Esophagus (tissue), 2 donors: ENCODE measurements around the gene ANKRD18B. TPM values are rescaled to one million over a fixed set of nuclear protein-coding genes. Genes with fewer than 3 reads are reported as not detected.
A peak's percentile ranks its signal among the peaks of the same experiment; 100 is the strongest.
"Not testable (repeated sequence)": the region's sequence is repeated elsewhere in the genome, so short reads cannot be mapped to it uniquely, and the experiment has no call there.

Source experiments
- H3K27ac ChIP-seq, 2 donors: one replicate each; pipeline ENCODE4 v1.5.1; 2013; ENCODE audit warnings: low read depth in 2 of 2, mild to moderate bottlenecking in 2 of 2, inconsistent platforms in 1 of 2, low read length in 1 of 2, moderate library complexity in 1 of 2
- H3K27me3 ChIP-seq, 2 donors: one replicate each; pipeline ENCODE4 v1.6.1; 2013; ENCODE audit warnings: low read length in 2 of 2, control low read depth in 1 of 2, mild to moderate bottlenecking in 1 of 2; ENCODE audit not compliant: insufficient read depth in 2 of 2, control insufficient read depth in 1 of 2
- H3K36me3 ChIP-seq, 2 donors: one replicate each; pipeline ENCODE4 v1.6.1; 2013; ENCODE audit warnings: low read length in 1 of 2; ENCODE audit not compliant: control insufficient read depth in 2 of 2, insufficient read depth in 2 of 2
- H3K4me1 ChIP-seq, 2 donors: one replicate each; pipeline ENCODE4 v1.6.1; 2013; ENCODE audit warnings: low read length in 1 of 2; ENCODE audit not compliant: control insufficient read depth in 2 of 2, insufficient read depth in 2 of 2
- H3K4me3 ChIP-seq, 2 donors: one replicate each; pipeline ENCODE4 v1.5.1; 2013; ENCODE audit warnings: low read length in 2 of 2, mild to moderate bottlenecking in 2 of 2, low read depth in 1 of 2, moderate library complexity in 1 of 2
- H3K9me3 ChIP-seq, 2 donors: one replicate each; pipeline ENCODE4 v1.6.1; 2013; ENCODE audit warnings: mild to moderate bottlenecking in 2 of 2, low read depth in 1 of 2, low read length in 1 of 2, moderate library complexity in 1 of 2; ENCODE audit not compliant: control insufficient read depth in 2 of 2, insufficient read depth in 1 of 2
- WGBS, 2 donors: extraction: QIAGEN DNeasy Blood & Tissue Kit; methylation state at CpG; one replicate each; pipeline ENCODE4 v1.1.7; 2013; 5-methylcytosine and 5-hydroxymethylcytosine counted together
- polyA plus RNA-seq, 2 donors: library from polyadenylated mRNA; stranded (reverse); fragments of 200-250 nt; gene quantifications; one replicate each; pipeline ENCODE4 v1.2.3, GENCODE V29; 2013
- donor health status: healthy with polysubstance abuse.
- donor health status: Bipolar disorder and iron deficiency.

ANKRD18B gene
- polyA plus RNA-seq, 2 donors: 1.6 to 7.2 TPM

DNA sequence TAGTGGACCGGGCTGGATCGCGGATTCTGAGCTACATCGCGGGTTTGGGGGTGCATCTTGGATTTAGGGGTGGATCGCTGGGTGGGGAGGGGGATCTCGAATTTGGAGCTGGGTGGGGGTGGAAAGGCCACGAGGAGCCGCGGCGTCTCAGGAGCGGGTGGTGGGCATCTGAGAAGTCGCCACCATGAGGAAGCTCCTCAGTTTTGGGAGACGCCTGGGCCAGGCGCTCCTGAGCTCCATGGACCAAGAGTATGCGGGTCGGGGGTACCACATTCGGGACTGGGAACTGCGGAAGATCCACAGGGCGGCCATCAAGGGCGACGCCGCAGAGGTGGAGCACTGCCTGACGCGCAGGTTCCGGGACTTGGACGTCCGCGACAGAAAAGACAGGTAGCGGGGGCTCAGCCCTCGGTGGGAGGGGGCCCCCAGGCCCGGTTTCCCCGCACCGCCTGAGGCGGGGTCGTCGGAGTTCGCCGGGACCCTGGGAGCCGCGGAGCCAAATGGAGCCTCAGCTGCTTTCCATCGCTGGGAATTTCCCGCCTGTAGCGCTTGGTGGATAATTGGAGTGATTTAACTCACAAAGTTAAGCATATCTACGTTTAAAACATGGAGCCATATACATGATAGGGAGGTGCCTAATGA is 376 bp downstream of the ANKRD18B start:
- H3K9me3 ChIP-seq: peaks cover 0 to 3% of the 10 kb centered on the region in 2 donors
- H3K4me1 ChIP-seq: peaks cover 0 to 2% of the 10 kb centered on the region in 2 donors
- 3 to 6% methylated on average over 42 to 45 of the region's 45 CpGs for WGBS, 2 donors
- peak overlapping the region; percentile 47 to 68 for H3K27ac ChIP-seq
- no peaks in the 10 kb centered on the region for H3K27me3 ChIP-seq
- no peaks in the 10 kb centered on the region for H3K36me3 ChIP-seq
- H3K4me3 ChIP-seq: peak overlapping the region; percentile 61 to 62

DNA sequence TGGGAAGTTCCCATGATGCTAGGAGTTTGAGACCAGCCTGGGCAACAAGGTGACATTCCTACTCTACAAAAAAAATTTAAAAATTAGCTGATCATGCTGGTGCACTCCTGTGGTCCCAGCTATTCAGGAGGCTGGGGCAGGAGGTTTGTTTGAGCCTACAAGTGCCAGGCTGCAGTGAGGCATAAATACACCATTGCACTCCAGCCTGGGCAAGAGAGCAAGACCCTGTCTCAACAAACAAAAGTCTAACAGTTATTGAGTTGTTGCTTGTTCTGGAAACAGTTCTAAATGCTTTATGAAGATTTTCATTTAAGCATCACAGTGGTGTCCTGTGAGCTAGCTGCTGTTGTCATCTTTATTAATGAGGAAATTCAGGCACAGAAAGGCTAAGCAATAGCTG is 4.0 kb downstream of the ANKRD18B start:
- H3K9me3 ChIP-seq, H3K4me3 ChIP-seq, H3K27ac ChIP-seq, H3K4me1 ChIP-seq, H3K27me3 ChIP-seq, H3K36me3 ChIP-seq: not testable (repeated sequence)

- H3K4me1 ChIP-seq, H3K27me3 ChIP-seq, H3K27ac ChIP-seq, H3K36me3 ChIP-seq, H3K4me3 ChIP-seq, H3K9me3 ChIP-seq: not testable (repeated sequence)
- 67 to 68% methylated on average over 3 of the region's 3 CpGs for WGBS, 2 donors
Measured at GRCh38 chr9:33533958-33534357, 9.9 kb downstream of the ANKRD18B start.

- Histone ChIP-seq H3K27ac (no peak overlapping the region), H3K4me3 (no peak overlapping the region), H3K36me3 (no peaks in the 10 kb centered on the region), H3K9me3 (no peaks in the 10 kb centered on the region), H3K4me1 (no peaks in the 10 kb centered on the region), H3K27me3 (no peaks in the 10 kb centered on the region)
- 86 to 92% methylated on average over 2 of the region's 2 CpGs for WGBS, 2 donors
Measured at GRCh38 chr9:33535541-33535940, 11.5 kb downstream of the ANKRD18B start.

- H3K4me3 ChIP-seq, H3K27ac ChIP-seq, H3K4me1 ChIP-seq, H3K9me3 ChIP-seq, H3K36me3 ChIP-seq, H3K27me3 ChIP-seq: not testable (repeated sequence)
- WGBS, 2 donors: 90% methylated on average over 2 of the region's 2 CpGs
Measured at GRCh38 chr9:33543463-33543862, 19.4 kb downstream of the ANKRD18B start.

DNA sequence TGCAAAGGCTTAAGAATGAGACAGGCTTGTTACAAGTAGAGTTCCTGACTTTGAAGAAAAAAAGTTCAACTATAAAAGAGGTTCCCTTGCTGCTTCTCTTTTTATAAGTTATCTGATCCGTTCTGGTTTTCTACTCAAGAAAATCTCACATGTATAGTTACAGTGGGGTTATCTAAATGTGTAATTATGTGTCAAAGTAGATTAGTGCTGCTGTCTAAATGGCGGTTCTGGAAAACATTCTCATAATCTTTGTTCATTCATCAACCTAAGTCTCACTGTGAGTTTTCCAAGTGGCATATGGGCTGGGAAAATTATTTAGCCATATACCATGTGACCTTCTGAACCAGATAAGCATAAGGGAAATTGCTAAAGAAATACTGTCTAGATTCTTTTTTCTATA is 21.7 kb downstream of the ANKRD18B start:
- H3K4me3 ChIP-seq, H3K27me3 ChIP-seq, H3K9me3 ChIP-seq, H3K4me1 ChIP-seq, H3K27ac ChIP-seq, H3K36me3 ChIP-seq: not testable (repeated sequence)
- WGBS, 2 donors: 43 to 58% methylated on average over 2 of the region's 2 CpGs

DNA sequence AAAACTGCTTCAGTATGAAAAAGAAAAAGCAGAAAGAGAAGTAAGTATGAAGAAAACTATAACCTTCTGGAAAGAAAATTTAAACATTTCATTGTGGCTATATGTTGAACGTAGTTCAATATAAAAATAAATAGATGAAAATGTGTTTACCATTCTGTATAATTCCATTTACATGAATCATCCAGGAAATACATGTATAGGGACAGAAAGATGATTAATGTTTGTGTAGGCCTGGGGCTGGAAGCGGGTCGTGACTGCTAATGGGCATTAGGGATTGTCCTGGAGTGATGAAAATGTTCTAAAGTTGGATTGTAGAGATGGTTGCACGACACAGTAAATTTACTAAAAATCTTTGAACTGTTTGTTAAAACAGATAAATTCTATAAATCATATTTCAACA is 24.8 kb downstream of the ANKRD18B start:
- not testable (repeated sequence) for H3K36me3 ChIP-seq, H3K9me3 ChIP-seq, H3K4me1 ChIP-seq, H3K27me3 ChIP-seq, H3K4me3 ChIP-seq, H3K27ac ChIP-seq
- 47 to 51% methylated on average over 4 of the region's 4 CpGs for WGBS, 2 donors

DNA sequence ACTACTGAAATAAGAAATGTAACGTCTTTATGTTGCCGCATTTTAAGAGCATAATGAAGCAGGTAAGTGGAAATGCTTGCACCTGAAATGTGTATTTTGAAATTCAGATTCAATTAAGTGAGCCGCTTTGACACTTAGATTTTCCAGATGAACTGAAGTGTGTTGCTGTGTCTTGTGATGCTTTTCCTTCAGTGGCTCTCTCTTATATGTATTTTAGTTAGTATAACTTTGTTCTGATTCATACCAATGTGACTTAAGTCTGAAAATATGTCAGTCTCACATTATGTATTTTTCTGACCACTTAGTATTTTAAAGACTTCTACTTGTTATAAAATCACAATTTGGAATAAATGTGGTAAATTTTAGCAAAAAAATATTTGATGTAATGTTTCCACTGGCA is 25.4 kb downstream of the ANKRD18B start:
- not testable (repeated sequence) for H3K27me3 ChIP-seq, H3K4me1 ChIP-seq, H3K36me3 ChIP-seq, H3K27ac ChIP-seq, H3K4me3 ChIP-seq, H3K9me3 ChIP-seq
- 88 to 92% methylated on average over 3 of the region's 3 CpGs for WGBS, 2 donors

- not testable (repeated sequence) for H3K4me3 ChIP-seq, H3K9me3 ChIP-seq, H3K4me1 ChIP-seq, H3K27me3 ChIP-seq, H3K36me3 ChIP-seq, H3K27ac ChIP-seq
Measured at GRCh38 chr9:33551183-33551582, 27.1 kb downstream of the ANKRD18B start.

GRCh38 chr9:33552315-33552725 is 28.3 kb downstream of the ANKRD18B start:
- 19 to 21% methylated on average over 2 to 4 of the region's 4 CpGs for WGBS, 2 donors
- H3K27ac ChIP-seq, H3K36me3 ChIP-seq: not testable (repeated sequence)

More at GRCh38 chr9:33552315-33552725, 28.3 kb downstream of the ANKRD18B start:
- H3K4me1 ChIP-seq, H3K4me3 ChIP-seq, H3K27me3 ChIP-seq, H3K9me3 ChIP-seq: not testable (repeated sequence)
